Astrocyte (in vitro differentiated cells and primary cell): Measurements from ENCODE around the gene FGD4.

ENCODE experiments used
- EZH2 ChIP-seq: IDR thresholded peaks from 2 replicates; pipeline ENCODE4 v1.6.1; 2012; ENCODE audit warnings: mild to moderate bottlenecking, low read length, inconsistent platforms; ENCODE audit not compliant: insufficient read depth
- TF ChIP-seq, protein P1 (sequence below): IDR thresholded peaks from 2 replicates; pipeline ENCODE4 v1.5.1; 2011; ENCODE audit warnings: low read depth, mild to moderate bottlenecking, inconsistent platforms, low read length, moderate library complexity; ENCODE audit not compliant: insufficient read depth

GRCh38 chr12:32644431-32644830 lies 245.1 kb downstream of the FGD4 start:
- TF ChIP-seq, protein P1, sequence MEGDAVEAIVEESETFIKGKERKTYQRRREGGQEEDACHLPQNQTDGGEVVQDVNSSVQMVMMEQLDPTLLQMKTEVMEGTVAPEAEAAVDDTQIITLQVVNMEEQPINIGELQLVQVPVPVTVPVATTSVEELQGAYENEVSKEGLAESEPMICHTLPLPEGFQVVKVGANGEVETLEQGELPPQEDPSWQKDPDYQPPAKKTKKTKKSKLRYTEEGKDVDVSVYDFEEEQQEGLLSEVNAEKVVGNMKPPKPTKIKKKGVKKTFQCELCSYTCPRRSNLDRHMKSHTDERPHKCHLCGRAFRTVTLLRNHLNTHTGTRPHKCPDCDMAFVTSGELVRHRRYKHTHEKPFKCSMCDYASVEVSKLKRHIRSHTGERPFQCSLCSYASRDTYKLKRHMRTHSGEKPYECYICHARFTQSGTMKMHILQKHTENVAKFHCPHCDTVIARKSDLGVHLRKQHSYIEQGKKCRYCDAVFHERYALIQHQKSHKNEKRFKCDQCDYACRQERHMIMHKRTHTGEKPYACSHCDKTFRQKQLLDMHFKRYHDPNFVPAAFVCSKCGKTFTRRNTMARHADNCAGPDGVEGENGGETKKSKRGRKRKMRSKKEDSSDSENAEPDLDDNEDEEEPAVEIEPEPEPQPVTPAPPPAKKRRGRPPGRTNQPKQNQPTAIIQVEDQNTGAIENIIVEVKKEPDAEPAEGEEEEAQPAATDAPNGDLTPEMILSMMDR: no peak
- TF ChIP-seq EZH2: no peak
